Progenitor cell of endocrine pancreas (in vitro differentiated cells): Measurements from ENCODE around the gene CACNG7. TPM values are rescaled to one million over a fixed set of nuclear protein-coding genes. Genes with fewer than 3 reads are reported as not detected.
A peak's percentile ranks its signal among the peaks of the same experiment; 100 is the strongest.

Experiments
- DNase-seq: peaks from one replicate; pipeline ENCODE4 v3.0.0; 2021; ENCODE audit warnings: low spot score; ENCODE audit not compliant: unreplicated experiment
- H3K27ac Mint-ChIP-seq: 2 replicates; pipeline ENCODE4 v1.8.0; 2021; ENCODE audit warnings: mild to moderate bottlenecking, moderate library complexity, mixed read lengths
- H3K27me3 Mint-ChIP-seq: 2 replicates; pipeline ENCODE4 v1.8.0; 2021; ENCODE audit warnings: mixed read lengths
- H3K36me3 Mint-ChIP-seq: 2 replicates; pipeline ENCODE4 v1.8.0; 2022; ENCODE audit warnings: mixed read lengths; ENCODE audit not compliant: insufficient read depth
- H3K4me1 Mint-ChIP-seq: 2 replicates; pipeline ENCODE4 v1.8.0; 2021; ENCODE audit warnings: low read depth, mixed read lengths
- H3K4me3 Mint-ChIP-seq: 2 replicates; pipeline ENCODE4 v1.8.0; 2021; ENCODE audit warnings: low read depth, mild to moderate bottlenecking, moderate library complexity, mixed read lengths
- H3K9me3 Mint-ChIP-seq: 2 replicates; pipeline ENCODE4 v1.8.0; 2021; ENCODE audit warnings: low read depth, mixed read lengths
- total RNA-seq: library from RNA; stranded (reverse); gene quantifications from 2 replicates; pipeline ENCODE4 v1.2.1, GENCODE V29; 2021
- TF ChIP-seq, protein P1 (sequence below): fragments of 200-600 bp; sonication (generic); IDR thresholded peaks from one replicate; pipeline ENCODE4 v1.5.0; 2021; ENCODE audit warnings: antibody characterized with exemption, mild to moderate bottlenecking; ENCODE audit not compliant: unreplicated experiment

Gene CACNG7
- total RNA-seq, 1 donor from 2014 or later = not detected

DNA sequence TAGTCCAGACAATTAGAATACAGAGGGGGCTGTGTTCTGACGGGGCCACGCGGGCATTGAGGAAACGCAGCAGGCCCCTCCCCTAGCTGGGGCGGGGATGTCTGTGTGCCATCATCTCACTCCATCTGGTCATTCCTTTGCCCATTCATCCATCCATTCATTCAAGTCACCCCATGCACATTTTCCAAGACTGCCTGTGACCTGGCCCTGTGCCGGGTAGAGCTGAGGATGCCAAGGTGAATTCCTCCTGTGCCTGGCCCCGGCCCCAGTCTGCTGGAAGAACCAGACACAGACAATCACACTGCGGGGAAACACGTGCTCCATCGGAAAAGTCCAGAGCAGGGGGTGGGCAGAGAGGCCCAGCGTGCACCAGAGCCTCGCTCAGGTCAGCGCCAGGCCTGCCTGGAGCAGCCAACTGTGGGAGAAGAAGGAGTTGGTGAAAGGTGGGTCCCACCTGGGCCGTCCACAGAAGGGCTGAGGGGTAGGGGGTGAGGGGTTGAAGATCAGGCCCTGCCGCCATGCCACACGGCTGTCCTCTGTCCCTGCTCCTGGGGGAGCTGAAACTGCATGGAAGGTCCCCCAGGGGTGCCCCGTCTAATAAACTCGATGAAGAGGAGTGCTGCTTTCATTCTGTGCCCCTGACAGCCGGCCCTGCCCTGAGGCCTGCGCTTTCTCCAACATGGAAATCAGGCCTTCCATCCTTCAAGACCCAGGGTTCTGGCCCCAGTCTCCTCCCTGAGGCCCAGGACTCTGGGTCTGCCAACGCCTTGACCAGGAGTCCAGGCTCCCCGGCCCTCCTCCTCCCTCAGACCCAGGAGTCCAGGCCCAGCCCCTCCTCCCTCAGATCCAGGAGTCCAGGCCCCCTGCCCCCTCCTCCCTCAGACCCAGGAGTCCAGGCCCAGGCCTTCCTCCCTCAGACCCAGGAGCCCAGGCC, 80.8 kb downstream of the CACNG7 start:
- Mint-ChIP-seq H3K27ac (peak overlapping the region; percentile 63), H3K36me3 (no peaks in the 10 kb centered on the region), H3K4me1 (peaks cover 3% of the 10 kb centered on the region), H3K27me3 (peaks cover 16% of the 10 kb centered on the region), H3K4me3 (no peak overlapping the region), H3K9me3 (no peaks in the 10 kb centered on the region)
- TF ChIP-seq, protein P1, sequence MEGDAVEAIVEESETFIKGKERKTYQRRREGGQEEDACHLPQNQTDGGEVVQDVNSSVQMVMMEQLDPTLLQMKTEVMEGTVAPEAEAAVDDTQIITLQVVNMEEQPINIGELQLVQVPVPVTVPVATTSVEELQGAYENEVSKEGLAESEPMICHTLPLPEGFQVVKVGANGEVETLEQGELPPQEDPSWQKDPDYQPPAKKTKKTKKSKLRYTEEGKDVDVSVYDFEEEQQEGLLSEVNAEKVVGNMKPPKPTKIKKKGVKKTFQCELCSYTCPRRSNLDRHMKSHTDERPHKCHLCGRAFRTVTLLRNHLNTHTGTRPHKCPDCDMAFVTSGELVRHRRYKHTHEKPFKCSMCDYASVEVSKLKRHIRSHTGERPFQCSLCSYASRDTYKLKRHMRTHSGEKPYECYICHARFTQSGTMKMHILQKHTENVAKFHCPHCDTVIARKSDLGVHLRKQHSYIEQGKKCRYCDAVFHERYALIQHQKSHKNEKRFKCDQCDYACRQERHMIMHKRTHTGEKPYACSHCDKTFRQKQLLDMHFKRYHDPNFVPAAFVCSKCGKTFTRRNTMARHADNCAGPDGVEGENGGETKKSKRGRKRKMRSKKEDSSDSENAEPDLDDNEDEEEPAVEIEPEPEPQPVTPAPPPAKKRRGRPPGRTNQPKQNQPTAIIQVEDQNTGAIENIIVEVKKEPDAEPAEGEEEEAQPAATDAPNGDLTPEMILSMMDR = no peak
- DNase-seq = no peak

DNA sequence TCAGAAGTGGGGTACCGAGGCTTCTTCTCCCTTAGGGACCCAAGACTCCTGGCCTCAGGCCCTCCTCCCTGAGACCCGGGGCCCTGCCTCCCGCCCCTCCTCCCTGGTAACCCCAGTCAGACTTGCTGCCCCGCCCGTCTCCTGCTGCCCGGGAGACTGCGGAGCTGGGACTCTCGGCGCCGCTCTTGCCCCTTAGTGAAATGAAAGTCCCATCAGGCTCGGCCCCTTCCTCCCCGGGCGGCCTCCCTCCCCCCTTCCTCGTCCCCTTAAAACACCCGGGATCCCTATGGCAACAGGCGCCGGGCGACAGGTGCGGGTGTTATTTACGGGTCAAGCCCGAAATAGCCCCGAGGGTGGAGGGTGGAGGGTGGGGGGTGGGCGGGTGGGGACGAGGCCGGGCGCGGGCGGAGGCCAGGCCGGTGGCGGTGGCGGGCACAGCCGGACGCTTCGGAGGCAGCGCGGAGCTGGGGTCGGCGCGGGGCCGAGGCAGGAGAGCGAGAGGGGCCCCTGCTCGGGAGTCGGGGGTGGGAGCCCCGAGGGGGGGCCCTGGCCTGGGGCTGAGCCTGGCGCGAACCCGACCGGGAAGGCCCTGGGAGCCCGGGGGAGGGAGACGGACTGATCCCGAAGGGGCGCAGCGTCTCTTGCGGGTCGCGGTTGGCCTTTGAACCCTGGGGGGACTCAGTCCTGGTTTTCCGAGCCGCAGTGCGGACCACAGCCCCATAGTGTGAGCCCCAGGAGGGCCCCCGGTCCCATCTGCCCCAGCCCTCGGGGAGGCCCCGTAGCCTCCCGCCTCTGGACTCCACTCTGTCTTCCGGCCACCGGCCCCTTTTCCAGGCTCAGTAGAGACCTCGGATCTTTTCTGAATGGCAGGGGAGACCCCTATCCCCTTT, 82.4 kb downstream of the CACNG7 start, which contains the start of gene CACNG6:
CACNG6 (plus strand) TSS at position 414 of the 890 bp plus-strand sequence. CDS start 1,241 bp downstream, outside the sequence.
- Mint-ChIP-seq H3K9me3 (no peaks in the 10 kb centered on the region), H3K36me3 (no peaks in the 10 kb centered on the region), H3K4me1 (peaks cover 3% of the 10 kb centered on the region), H3K27ac (peak within 1 kb of the TSS; percentile 40), H3K27me3 (peaks cover 28% of the 10 kb centered on the region), H3K4me3 (peak within 1 kb of the TSS; percentile 70)
- TF ChIP-seq, protein P1 = no peak
- peak; percentile 62 for DNase-seq

DNA sequence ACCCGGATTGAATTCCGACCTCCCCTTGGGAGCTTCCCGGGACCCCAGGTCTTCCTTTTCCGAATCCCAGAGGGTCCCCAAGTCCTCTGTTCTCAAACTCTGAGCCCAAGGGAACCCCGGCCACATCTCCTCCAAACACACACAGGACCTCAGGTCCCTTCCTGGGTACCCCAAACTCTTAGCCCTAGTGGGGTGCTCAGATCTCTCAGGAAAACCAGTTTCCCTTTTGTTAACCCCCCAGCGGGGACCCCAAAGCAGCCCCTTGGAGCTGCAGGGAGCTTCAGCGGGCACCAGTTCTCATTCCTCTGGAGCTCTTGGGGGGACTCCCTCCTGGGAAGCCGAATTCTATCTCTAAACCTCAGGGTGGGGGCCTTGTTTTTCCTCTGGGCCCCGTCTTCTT, 83.1 kb downstream of the CACNG7 start:
- H3K4me3 Mint-ChIP-seq = peak overlapping the region; percentile 70
- H3K27me3 Mint-ChIP-seq = peaks cover 29% of the 10 kb centered on the region
- H3K36me3 Mint-ChIP-seq = no peaks in the 10 kb centered on the region
- no peak for DNase-seq
- peaks cover 3% of the 10 kb centered on the region for H3K4me1 Mint-ChIP-seq
- TF ChIP-seq, protein P1 = no peak
- H3K9me3 Mint-ChIP-seq = no peaks in the 10 kb centered on the region
- peak overlapping the region; percentile 40 for H3K27ac Mint-ChIP-seq

DNA sequence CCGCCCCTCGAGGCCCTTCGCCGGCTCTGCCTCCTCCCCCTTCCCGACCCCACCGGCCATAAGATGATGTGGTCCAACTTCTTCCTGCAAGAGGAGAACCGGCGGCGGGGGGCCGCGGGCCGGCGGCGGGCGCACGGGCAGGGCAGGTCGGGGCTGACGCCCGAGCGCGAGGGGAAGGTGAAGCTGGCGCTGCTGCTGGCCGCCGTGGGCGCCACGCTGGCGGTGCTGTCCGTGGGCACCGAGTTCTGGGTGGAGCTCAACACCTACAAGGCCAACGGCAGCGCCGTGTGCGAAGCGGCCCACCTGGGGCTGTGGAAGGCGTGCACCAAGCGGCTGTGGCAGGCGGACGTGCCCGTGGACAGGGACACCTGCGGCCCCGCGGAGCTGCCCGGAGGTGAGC, 83.7 kb downstream of the CACNG7 start:
- no peaks in the 10 kb centered on the region for H3K36me3 Mint-ChIP-seq
- DNase-seq = no peak
- peaks cover 3% of the 10 kb centered on the region for H3K4me1 Mint-ChIP-seq
- no peak overlapping the region for H3K4me3 Mint-ChIP-seq
- H3K27ac Mint-ChIP-seq = no peak overlapping the region
- no peaks in the 10 kb centered on the region for H3K9me3 Mint-ChIP-seq
- TF ChIP-seq, protein P1 = no peak
- peaks cover 35% of the 10 kb centered on the region for H3K27me3 Mint-ChIP-seq

DNA sequence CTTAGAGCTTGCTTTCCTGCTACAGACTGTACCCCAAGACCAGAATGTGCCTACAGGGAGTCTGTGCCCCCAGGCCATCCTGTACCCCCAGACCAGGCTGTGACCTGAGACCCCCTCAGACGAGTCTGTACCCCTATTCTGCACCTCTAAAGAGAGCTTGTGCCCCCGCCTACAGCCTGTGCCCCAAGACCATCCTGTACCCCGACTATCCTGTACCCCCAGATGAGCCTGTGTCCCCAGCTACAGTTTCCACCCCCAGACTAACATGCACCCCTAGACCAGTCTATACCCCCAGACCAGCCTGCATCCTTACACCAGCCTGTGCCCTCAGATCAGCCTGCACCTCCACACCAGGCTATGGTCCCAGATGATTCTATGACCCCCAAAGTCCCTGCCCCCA, 84.4 kb downstream of the CACNG7 start:
- DNase-seq = no peak
- H3K27ac Mint-ChIP-seq = no peak overlapping the region
- no peak overlapping the region for H3K4me3 Mint-ChIP-seq
- TF ChIP-seq, protein P1 = no peak
- peaks cover 3% of the 10 kb centered on the region for H3K4me1 Mint-ChIP-seq
- peaks cover 38% of the 10 kb centered on the region for H3K27me3 Mint-ChIP-seq
- H3K36me3 Mint-ChIP-seq = no peaks in the 10 kb centered on the region
- no peaks in the 10 kb centered on the region for H3K9me3 Mint-ChIP-seq
